H1 (cell line): ENCODE results near the gene ADGRD2. TPM values are rescaled to one million over a fixed set of nuclear protein-coding genes. Genes with fewer than 3 reads are reported as not detected.

Experiments
- ZNF274 ChIP-seq: IDR thresholded peaks from 2 replicates; pipeline ENCODE4 v1.7.0; 2012; ENCODE audit warnings: low read length, borderline replicate concordance; ENCODE audit errors: extremely low read depth
- polyA plus RNA-seq, 7 experiments: library from polyadenylated mRNA; depleted of rRNA in 3 of 7; stranded (reverse) in 5 of 7; unstranded in 2 of 7; fragments of >200 nt in 5 of 7; fragments of 200-250 nt in 2 of 7; gene quantifications; 1 replicate in 5 of 7; 2 replicates in 1 of 7; 4 replicates in 1 of 7; pipeline versions ENCODE4 v1.2.1 to v1.2.3, GENCODE V29; 2011 to 2013; ENCODE audit warnings: missing spikeins in 2 of 7, mixed read lengths in 2 of 7
- total RNA-seq: library from RNA; stranded (reverse); fragmentation: NEBNext Ultra II Directional; extraction: Animal tissue kit (Norgen Biotek cat#: 25700); gene quantifications from 2 replicates; pipeline ENCODE4 v1.2.1, GENCODE V29; 2021
- TF ChIP-seq, protein P1 (sequence below): IDR thresholded peaks from 2 replicates; pipeline ENCODE4 v1.6.1; 2011; ENCODE audit warnings: low read length, improper control_type of control experiment

The ADGRD2 gene
- total and polyA plus RNA-seq, 2 of the 8 experiments (the other 6 are each of a cell fraction or from before 2014, with no cell fraction given), result 0.41 to 1.4 TPM

DNA sequence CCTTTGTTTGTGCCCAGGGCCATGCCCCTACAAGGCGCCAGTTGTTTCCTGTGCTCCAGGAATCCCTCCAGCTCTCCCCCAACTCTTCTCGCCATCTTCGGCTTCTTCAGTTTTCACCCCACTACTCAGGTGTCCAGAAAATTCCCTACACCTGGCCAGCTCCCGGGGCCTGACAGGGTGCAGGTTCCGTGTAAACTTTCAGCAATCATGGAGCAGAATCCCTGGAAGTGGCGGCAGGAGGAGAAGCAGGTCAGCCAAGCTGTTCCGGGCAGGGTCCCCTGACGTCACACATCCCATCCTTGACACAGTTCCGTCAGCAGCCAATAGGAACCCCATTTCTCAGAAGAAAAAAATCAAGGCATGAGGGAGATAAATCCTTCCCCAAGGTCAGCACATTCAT lies 12.2 kb upstream of the ADGRD2 start (continued):
- TF ChIP-seq, protein P1, sequence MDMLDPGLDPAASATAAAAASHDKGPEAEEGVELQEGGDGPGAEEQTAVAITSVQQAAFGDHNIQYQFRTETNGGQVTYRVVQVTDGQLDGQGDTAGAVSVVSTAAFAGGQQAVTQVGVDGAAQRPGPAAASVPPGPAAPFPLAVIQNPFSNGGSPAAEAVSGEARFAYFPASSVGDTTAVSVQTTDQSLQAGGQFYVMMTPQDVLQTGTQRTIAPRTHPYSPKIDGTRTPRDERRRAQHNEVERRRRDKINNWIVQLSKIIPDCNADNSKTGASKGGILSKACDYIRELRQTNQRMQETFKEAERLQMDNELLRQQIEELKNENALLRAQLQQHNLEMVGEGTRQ, result no peak
- TF ChIP-seq ZNF274, result no peak
